Stimulated activated CD8-positive, alpha-beta memory T cell treated with anti-CD3 and anti-CD28 coated beads, Interleukin-15, amount 100 ng/mL, for 1 hour (primary cell): ENCODE results near the gene ARL14EPL.

ENCODE experiments used
- DNase-seq: peaks from one replicate; pipeline ENCODE4 v3.0.0-alpha.2; 2020; ENCODE audit warnings: low read depth

Gene ARL14EPL

DNA sequence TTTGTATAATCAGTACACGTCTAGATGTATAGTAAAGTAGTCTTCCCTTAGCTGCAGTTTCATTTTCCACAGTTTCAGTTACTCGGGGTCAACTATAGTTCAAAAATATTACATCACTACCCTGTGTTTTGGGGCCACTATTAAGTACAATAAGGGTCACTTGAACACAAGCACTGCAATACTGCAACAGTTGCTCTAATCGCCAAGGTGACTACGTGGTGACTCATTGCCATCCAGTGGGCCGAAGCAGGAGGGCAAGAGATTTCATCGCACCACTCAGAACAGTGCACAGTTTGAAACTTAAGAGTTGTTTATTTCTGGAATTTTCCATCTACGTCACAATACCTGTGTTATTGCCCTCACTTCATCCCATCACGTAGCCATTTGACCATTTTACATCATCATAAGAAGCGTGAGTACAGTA, at the start of gene ARL14EPL:
Gene ARL14EPL, plus strand, starts transcription at position 379 of the 424 bp plus-strand sequence. CDS start 18,994 bp downstream, outside the sequence.
- no peak for DNase-seq

DNA sequence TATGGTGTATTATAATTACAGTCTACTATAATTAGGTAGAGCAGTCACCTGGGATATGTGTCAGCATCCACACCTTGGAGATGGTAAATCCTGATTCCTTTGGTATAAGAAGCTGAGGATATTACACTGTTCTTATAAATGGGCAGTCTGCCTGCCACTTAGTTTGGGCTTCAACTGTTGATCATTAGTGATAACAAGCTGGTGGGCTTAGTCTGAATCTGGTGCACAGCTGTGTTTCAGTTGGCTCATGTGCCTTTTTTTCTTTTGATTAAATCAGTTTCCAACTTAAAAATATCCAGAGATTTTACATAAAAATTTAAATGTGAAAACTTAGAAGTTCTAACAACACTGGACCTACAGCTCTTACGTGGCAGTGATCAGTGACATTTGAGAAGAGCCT, 48.8 kb upstream of the ARL14EPL start:
- no peak for DNase-seq

- no peak for DNase-seq
Observed at GRCh38 chr5:115985802-115986757, 46.2 kb upstream of the ARL14EPL start.

DNA sequence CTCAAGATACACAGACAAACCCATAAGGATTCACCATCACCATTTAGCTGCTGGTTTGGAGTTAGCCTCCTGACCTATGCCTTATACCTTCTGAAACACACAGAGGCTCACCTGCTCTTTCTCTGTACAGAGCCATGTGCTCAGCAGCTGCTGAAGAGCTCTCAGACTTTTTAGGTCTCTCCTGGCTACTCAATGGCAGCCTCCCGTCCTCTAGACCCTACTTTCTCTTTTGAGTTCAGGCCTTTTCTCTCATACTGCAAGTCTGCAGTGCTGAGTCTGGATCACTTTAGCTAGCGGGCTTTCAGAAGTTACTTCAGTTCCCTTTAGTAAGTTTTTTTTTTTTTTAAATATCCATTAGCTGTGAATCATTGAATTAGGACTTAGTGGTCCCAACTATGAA, 44.3 kb upstream of the ARL14EPL start:
- no peak for DNase-seq

DNA sequence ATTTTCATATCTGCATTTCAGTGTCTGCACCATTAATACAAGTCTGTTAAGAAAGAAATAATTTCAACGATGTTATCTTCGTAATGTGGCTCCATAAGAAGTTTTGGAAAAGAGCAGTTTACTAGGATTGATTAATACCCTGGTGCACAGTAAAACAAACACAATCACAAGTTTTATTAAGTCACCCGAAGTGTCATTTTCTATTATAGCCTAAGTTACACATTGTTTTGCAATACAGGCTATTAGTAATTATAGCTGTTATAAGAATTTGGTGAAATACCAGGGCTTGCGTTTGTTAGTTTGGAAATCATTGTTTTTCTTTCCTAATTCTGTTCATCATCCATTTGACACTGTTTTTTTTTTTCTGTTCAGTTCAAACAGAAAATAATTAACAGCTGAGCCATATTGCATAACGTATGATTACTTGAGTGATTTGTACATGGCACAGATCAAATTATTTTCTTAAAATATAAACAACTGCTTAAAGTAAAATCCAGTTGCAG, 39.4 kb upstream of the ARL14EPL start:
- no peak for DNase-seq

DNA sequence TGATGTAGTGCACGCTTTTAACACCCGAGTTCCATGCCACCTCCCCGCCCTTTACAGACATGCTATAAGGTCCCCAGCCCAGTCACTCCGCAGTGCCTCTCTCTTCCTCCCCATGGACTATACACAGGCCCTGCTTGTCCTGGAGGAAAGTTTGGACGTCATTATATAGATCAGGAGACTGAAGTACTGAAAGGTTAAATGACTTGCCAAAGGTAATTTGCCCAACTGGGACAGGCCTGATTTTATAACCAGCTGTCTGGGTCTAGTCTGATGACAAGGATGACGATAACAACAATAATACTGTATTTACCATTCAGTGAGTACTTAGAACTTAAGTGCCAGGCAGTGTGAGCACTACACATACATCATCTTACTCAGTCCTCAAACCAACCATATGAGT, 36.9 kb upstream of the ARL14EPL start:
- no peak for DNase-seq

DNA sequence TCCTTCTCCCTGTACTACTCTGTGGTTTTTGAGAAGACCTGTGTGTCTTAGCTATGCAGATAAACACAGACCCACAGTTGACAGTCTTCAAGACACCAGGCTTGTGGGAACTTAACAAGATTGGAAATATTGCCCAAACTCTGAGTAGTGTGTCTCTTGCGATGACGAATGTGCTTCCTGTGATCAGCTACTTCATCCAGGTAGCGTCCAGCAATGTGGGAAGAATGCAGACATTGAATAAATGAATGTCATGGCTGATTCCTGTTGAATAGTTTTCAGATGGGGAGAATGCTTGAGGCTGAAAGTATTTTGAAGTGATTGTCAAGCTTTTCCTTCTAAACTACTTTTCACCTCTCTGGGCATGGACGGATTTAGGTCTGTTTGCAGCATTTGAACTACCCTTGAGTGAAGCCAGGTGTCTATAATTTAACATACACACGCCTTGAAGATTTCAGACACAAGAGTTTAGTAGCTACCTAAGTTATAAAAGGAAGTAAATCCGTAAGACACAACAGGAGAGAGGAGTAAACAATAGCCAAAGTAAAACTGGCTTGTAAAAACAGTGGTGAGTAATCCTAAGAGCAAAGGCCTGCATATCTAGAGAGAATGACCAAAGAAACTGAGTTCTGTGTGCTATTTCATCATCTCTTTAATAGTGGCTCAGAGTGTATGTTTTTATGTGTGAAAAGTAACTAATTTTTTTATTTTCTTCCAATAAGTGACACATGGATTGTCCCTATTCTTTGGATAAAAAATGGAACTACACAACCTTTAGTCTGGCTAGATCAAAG, 30.0 kb upstream of the ARL14EPL start:
- no peak for DNase-seq

DNA sequence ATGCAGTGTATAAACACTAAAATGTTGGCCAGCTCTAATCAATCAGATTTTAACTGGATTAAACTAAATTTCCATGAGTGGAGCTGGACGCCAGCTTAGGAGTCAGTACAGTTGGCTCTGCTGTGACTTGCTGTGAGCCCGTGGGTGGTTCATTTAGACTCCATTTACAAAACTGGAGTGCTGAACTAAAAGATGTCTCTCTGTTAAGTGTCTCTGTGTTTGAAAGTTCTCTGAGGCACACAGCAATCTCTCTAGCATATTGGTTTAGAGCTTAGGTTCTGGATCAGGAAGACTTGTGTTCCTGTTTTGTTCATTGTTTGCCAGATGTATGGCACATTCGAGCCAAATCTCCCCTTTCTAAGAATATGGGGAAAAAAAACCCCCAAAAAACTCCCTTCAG, 28.0 kb upstream of the ARL14EPL start:
- no peak for DNase-seq

DNA sequence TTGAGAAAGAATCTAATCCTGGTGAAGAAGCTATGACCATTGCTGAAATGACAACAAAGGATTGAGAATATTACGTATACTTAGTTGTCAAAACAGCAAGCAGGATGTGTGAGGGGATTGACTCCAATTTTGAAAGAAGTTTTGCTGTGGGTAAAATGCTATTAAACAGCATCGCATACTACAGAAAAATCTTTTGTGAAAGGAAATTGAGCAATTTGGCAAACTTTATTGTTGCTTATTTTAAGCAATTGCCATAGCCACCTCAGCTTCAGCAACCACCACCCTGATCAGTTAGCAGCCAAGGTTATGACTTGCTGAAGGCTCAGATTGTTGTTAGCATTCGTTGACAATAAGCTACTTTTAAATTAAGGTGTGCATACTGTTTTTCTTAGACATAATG, 22.5 kb upstream of the ARL14EPL start:
- DNase-seq: no peak

- no peak for DNase-seq
Observed at GRCh38 chr5:116011046-116011445, 21.2 kb upstream of the ARL14EPL start.

GRCh38 chr5:116013207-116013785, 19.0 kb upstream of the ARL14EPL start:
- DNase-seq: no peak

DNA sequence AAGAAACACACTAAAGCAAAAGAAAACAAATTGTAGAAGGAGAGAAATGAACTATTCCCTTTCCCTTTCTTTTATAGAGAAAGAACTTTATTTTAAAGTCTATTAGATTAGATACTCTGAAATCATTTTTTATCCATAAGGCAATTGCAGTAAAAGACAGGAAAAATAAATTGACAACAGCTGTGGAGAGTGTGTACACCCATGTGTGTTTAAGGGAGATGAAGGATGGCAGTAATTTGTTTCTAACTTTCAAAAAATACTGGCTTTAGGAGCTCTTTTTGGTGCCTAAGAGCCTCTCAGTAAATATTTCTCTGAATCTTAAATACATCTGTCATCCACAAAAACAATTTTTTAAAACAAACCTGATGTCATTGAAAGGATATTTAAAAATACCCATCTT, 18.3 kb upstream of the ARL14EPL start:
- DNase-seq: no peak

GRCh38 chr5:116023619-116024018, 8.7 kb upstream of the ARL14EPL start:
- DNase-seq: no peak

DNA sequence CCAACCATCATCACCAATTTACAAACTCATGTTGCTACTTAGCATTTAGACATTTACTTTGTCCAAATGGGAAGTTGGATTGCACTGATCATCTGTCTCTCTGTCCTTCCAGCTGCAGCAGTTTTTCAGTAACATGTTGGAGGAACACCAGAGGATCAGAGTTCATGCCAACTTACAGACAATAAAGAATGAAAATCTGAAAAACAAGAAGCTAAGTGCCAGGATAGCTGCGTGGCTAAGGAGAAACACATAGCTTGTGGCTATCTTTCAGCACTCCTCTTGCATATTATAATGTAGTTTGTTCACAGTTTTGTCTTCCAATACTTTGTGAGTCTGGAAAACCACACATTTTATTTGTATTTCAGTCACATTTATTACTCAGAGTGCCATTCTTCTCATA, 6.4 kb upstream of the ARL14EPL start:
- DNase-seq: no peak

DNA sequence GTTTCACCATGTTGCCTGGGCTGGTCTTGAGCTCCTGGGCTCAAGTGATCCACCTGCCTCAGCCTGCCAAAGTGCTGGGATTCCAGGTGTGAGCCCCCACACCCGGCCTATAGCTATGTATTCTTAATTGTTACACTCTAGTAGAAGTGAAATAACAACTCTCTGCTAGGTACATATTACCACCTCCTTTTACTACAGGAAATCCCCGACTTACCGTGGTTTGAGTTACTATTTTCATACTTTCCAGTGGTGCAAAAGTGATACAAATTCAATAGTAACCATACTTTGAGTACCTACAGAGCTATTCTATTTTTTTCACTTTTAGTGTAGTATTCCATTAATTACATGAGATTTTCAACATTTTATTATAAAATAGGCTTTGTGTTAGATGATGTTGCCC, 719 bp downstream of the ARL14EPL start:
- DNase-seq: no peak

- DNase-seq: no peak
Observed at GRCh38 chr5:116035123-116035522, 2.9 kb downstream of the ARL14EPL start.

DNA sequence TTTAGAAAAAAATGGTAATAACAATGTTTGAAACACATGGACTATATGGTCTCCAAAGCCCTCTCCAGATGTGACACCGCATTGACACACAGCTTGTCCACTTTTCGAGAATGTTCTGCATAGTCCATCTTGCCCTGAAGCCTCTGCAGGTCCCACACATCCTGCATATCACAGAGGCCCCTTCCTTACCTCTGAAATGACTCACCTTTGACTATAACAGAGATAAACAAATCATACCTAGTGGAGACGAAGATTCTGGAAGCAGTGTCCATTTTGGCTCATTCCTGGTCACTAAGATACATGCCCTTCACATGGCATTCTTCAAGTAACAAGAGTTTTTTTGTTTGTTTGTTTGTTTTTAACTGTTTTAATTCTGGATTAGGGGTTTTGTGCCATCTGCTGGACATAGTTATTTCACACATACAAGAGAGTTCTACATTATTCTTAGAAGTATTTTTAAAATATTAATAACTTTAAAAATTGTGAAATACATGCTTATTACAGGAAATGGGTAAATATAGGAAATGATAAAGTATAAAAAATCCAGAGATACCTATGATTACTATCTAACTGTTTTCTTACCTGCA, 5.1 kb downstream of the ARL14EPL start:
- no peak for DNase-seq

- DNase-seq: no peak
Observed at GRCh38 chr5:116038817-116039216, 6.5 kb downstream of the ARL14EPL start.

- DNase-seq: no peak
Observed at GRCh38 chr5:116042375-116042774, 10.1 kb downstream of the ARL14EPL start.

- no peak for DNase-seq
Observed at GRCh38 chr5:116044073-116044472, 11.8 kb downstream of the ARL14EPL start.

- DNase-seq: no peak
Observed at GRCh38 chr5:116045821-116046220, 13.5 kb downstream of the ARL14EPL start.

GRCh38 chr5:116046261-116046660, 14.0 kb downstream of the ARL14EPL start:
- no peak for DNase-seq
